GM12873 (cell line): ENCODE measurements around the gene MRGPRG.

ENCODE experiments used
- CTCF ChIP-seq: IDR thresholded peaks from 2 replicates; pipeline ENCODE4 v1.5.1; 2012; ENCODE audit warnings: low read depth, mild to moderate bottlenecking, moderate library complexity, low read length, control low read depth; ENCODE audit not compliant: insufficient read depth; ENCODE audit errors: missing control alignments

The MRGPRG gene

GRCh38 chr11:3206156-3206921 is 12.3 kb downstream of the MRGPRG start:
- no peak for TF ChIP-seq CTCF

- no peak for TF ChIP-seq CTCF
These were observed 13.1 kb downstream of the MRGPRG start for GRCh38 chr11:3205261-3206155.

GRCh38 chr11:3204141-3205015 is 14.2 kb downstream of the MRGPRG start:
- no peak for TF ChIP-seq CTCF

GRCh38 chr11:3203221-3204043 is 15.2 kb downstream of the MRGPRG start:
- TF ChIP-seq CTCF = no peak

GRCh38 chr11:3202759-3203158 is 15.9 kb downstream of the MRGPRG start:
- TF ChIP-seq CTCF = no peak

- no peak for TF ChIP-seq CTCF
These were observed 16.3 kb downstream of the MRGPRG start for GRCh38 chr11:3202305-3202704.
